Smooth muscle cell (in vitro differentiated cells): ENCODE measurements around the gene CUL5. TPM values are rescaled to one million over a fixed set of nuclear protein-coding genes. Genes with fewer than 3 reads are reported as not detected.

Source experiments
- DNase-seq: peaks from one replicate; lab custom pipeline; 2025; ENCODE audit not compliant: unreplicated experiment; lab: John Stamatoyannopoulos, UW
- H2AFZ ChIP-seq: fragments of 200-600 bp; sonication (generic); 2 replicates; pipeline ENCODE4 v1.6.0; 2016; ENCODE audit warnings: antibody characterized with exemption, low read depth, mild to moderate bottlenecking
- H3F3A ChIP-seq: fragments of 200-600 bp; sonication (generic); 2 replicates; pipeline ENCODE4 v1.6.0; 2017; ENCODE audit warnings: antibody characterized with exemption, low read depth
- H3K27ac ChIP-seq: fragments of 200-600 bp; sonication (generic); 2 replicates; pipeline ENCODE4 v1.5.1; 2016; ENCODE audit warnings: low read depth, mild to moderate bottlenecking
- H3K27me3 ChIP-seq: fragments of 200-600 bp; sonication (generic); 2 replicates; pipeline ENCODE4 v1.6.1; 2016; ENCODE audit warnings: low read depth, mild to moderate bottlenecking
- H3K36me3 ChIP-seq: fragments of 200-600 bp; sonication (generic); 2 replicates; pipeline ENCODE4 v1.5.1; 2016; ENCODE audit warnings: low read depth
- H3K4me1 ChIP-seq: fragments of 200-600 bp; sonication (generic); 2 replicates; pipeline ENCODE4 v1.5.1; 2016; ENCODE audit warnings: low read depth
- H3K4me2 ChIP-seq: fragments of 200-600 bp; sonication (generic); 2 replicates; pipeline ENCODE4 v1.6.0; 2016; ENCODE audit warnings: mild to moderate bottlenecking
- H3K4me3 ChIP-seq: fragments of 200-600 bp; sonication (generic); 2 replicates; pipeline ENCODE4 v1.5.1; 2016; ENCODE audit warnings: mild to moderate bottlenecking
- H3K79me2 ChIP-seq: fragments of 200-600 bp; sonication (generic); 2 replicates; pipeline ENCODE4 v1.6.0; 2016; ENCODE audit warnings: low read depth, mild to moderate bottlenecking
- H3K9ac ChIP-seq: fragments of 200-600 bp; sonication (generic); 2 replicates; pipeline ENCODE4 v1.6.0; 2016; ENCODE audit warnings: low read depth
- H3K9me3 ChIP-seq: fragments of 200-600 bp; sonication (generic); replicated peaks from 2 replicates; pipeline ENCODE4 v1.5.1; 2016; ENCODE audit warnings: low read depth
- H4K20me1 ChIP-seq: fragments of 200-600 bp; sonication (generic); 2 replicates; pipeline ENCODE4 v1.6.0; 2016; ENCODE audit warnings: low read depth
- WGBS: methylation state at CpG from one replicate; pipeline ENCODE4 v1.1.7; 2016; ENCODE audit warnings: low lambda C conversion rate; 5-methylcytosine and 5-hydroxymethylcytosine counted together
- polyA plus RNA-seq: library from polyadenylated mRNA; unstranded; fragments of >200 nt; fragmentation: Nextera tagmentation; extraction: Ambion mirVana; gene quantifications from 2 replicates; pipeline ENCODE4 v1.2.1, GENCODE V29; 2016
- total RNA-seq: library from RNA; depleted of rRNA; stranded (reverse); fragments of >200 nt; gene quantifications from 2 replicates; pipeline ENCODE4 v1.2.3, GENCODE V29; 2014
- TF ChIP-seq, protein P1 (sequence below): fragments of 200-600 bp; sonication (generic); IDR thresholded peaks from 2 replicates; pipeline ENCODE4 v1.5.1; 2017; ENCODE audit warnings: borderline replicate concordance, mild to moderate bottlenecking, antibody characterized with exemption; ENCODE audit not compliant: insufficient read depth, poor library complexity, severe bottlenecking

Gene CUL5
- total and polyA plus RNA-seq, 2 experiments from 2014 or later = 20.8 to 45.0 TPM

GRCh38 chr11:108101090-108101775, 92.5 kb downstream of the CUL5 start:
- H3K9me3 ChIP-seq = no peaks in the 10 kb centered on the region
- H3K4me3 ChIP-seq = no peak overlapping the region
- peaks cover 16% of the 10 kb centered on the region for H3K36me3 ChIP-seq
- DNase-seq = no peak
- no peaks in the 10 kb centered on the region for H3F3A ChIP-seq
- H3K79me2 ChIP-seq = no peaks in the 10 kb centered on the region
- H3K9ac ChIP-seq = no peak overlapping the region
- no peak overlapping the region for H3K27ac ChIP-seq
- H4K20me1 ChIP-seq = no peaks in the 10 kb centered on the region
- H3K4me2 ChIP-seq = no peak overlapping the region
- TF ChIP-seq, protein P1, sequence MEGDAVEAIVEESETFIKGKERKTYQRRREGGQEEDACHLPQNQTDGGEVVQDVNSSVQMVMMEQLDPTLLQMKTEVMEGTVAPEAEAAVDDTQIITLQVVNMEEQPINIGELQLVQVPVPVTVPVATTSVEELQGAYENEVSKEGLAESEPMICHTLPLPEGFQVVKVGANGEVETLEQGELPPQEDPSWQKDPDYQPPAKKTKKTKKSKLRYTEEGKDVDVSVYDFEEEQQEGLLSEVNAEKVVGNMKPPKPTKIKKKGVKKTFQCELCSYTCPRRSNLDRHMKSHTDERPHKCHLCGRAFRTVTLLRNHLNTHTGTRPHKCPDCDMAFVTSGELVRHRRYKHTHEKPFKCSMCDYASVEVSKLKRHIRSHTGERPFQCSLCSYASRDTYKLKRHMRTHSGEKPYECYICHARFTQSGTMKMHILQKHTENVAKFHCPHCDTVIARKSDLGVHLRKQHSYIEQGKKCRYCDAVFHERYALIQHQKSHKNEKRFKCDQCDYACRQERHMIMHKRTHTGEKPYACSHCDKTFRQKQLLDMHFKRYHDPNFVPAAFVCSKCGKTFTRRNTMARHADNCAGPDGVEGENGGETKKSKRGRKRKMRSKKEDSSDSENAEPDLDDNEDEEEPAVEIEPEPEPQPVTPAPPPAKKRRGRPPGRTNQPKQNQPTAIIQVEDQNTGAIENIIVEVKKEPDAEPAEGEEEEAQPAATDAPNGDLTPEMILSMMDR = no peak
- H2AFZ ChIP-seq = no peak overlapping the region
- WGBS = 100% methylated on average over 1 of the region's 1 CpG
- no peaks in the 10 kb centered on the region for H3K27me3 ChIP-seq
- H3K4me1 ChIP-seq = no peaks in the 10 kb centered on the region

GRCh38 chr11:108111126-108111525, 102.4 kb downstream of the CUL5 start:
- no peak overlapping the region for H3K4me2 ChIP-seq
- H3K79me2 ChIP-seq = no peaks in the 10 kb centered on the region
- no peak overlapping the region for H3K9ac ChIP-seq
- H3K9me3 ChIP-seq = no peaks in the 10 kb centered on the region
- no peaks in the 10 kb centered on the region for H4K20me1 ChIP-seq
- TF ChIP-seq, protein P1 = no peak
- no peak overlapping the region for H2AFZ ChIP-seq
- no peaks in the 10 kb centered on the region for H3K36me3 ChIP-seq
- peaks cover 10% of the 10 kb centered on the region for H3K4me1 ChIP-seq
- peaks cover 7% of the 10 kb centered on the region for H3F3A ChIP-seq
- DNase-seq = no peak
- no peak overlapping the region for H3K4me3 ChIP-seq
- H3K27me3 ChIP-seq = no peaks in the 10 kb centered on the region
- H3K27ac ChIP-seq = no peak overlapping the region
- 95% methylated on average over 4 of the region's 4 CpGs for WGBS

DNA sequence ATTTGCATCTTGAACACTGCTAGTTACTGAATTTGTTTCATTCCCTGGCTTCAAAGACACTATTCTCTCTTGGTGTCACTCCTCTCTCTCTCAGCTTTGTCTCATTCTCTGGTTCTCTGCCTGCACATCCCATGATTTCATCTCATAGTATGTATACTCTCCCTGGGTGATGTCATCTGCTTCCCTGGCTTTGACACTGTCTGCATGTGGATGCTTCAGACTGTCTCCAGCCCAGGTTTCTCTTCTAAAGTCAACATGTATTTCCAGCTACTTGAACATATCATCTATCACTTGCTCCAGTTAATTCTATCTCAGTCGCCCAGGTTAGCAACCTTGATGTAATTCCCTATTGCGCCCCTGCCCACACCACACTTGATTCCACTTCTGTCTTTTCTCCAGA, 103.4 kb downstream of the CUL5 start:
- Histone ChIP-seq H3K4me1 (peaks cover 10% of the 10 kb centered on the region), H3K27me3 (no peaks in the 10 kb centered on the region), H3F3A (peaks cover 7% of the 10 kb centered on the region), H2AFZ (no peak overlapping the region), H3K9ac (no peak overlapping the region), H3K9me3 (no peaks in the 10 kb centered on the region), H3K36me3 (no peaks in the 10 kb centered on the region), H3K79me2 (no peaks in the 10 kb centered on the region), H3K27ac (no peak overlapping the region), H3K4me2 (no peak overlapping the region), H4K20me1 (no peaks in the 10 kb centered on the region), H3K4me3 (no peak overlapping the region)
- DNase-seq = no peak
- WGBS = 98% methylated on average over 2 of the region's 2 CpGs
- TF ChIP-seq, protein P1 = no peak
